HG02852 (cell line): ENCODE measurements around the gene IGFALS.

Experiments
- ATAC-seq: cut with Tn5 transposase; IDR thresholded peaks from one replicate; pipeline ENCODE4 v1.9.1; 2021; ENCODE audit warnings: mild to moderate bottlenecking, moderate library complexity; ENCODE audit not compliant: unreplicated experiment

Gene IGFALS

GRCh38 chr16:1745900-1746692 lies 47.4 kb downstream of the IGFALS start:
- no peak for ATAC-seq

GRCh38 chr16:1745181-1745899 lies 48.2 kb downstream of the IGFALS start:
- ATAC-seq: no peak

- ATAC-seq: no peak
Measured at GRCh38 chr16:1744338-1744840, 49.1 kb downstream of the IGFALS start.

GRCh38 chr16:1743376-1744337 lies 49.8 kb downstream of the IGFALS start:
- ATAC-seq: no peak

GRCh38 chr16:1741553-1742165 lies 51.8 kb downstream of the IGFALS start:
- ATAC-seq: no peak

- no peak for ATAC-seq
Measured at GRCh38 chr16:1740781-1741490, 52.6 kb downstream of the IGFALS start.
